GM18907 (cell line): ENCODE results near the gene PRDM7.
"Not testable (repeated sequence)": the region's sequence is repeated elsewhere in the genome, so short reads cannot be mapped to it uniquely, and the experiment has no call there.

Experiments used
- ATAC-seq: cut with Tn5 transposase; IDR thresholded peaks from one replicate; pipeline ENCODE4 v1.9.1; 2021; ENCODE audit warnings: mild to moderate bottlenecking, moderate library complexity; ENCODE audit not compliant: unreplicated experiment

The PRDM7 gene

DNA sequence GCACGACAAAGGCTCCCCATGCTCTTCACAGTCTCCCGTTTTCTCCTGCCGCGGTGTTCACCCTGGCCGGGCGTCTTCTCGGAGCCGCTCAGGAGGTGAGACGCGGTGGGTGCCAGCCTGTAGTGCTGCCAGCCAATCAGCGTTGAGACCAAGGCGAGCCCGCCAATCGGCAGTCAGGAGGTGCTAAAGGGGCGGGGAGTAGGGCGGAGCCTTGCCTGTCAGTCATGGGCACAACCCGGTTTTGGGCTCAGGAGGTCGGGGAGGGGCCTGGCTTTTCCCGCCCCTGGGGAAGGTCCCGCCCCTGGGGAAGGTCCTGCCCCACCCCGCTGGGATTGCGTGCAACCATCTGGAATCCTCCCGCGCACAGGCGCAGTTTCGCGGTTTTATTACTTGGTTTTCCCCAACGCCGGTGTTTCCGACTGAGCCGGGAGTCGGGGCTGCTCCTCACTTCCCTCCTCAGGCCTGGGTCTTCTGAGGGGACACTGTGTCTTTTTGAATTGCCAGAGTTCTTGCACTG lies at the start of gene PRDM7:
Gene PRDM7, minus strand, starts transcription at position 92 of the 517 bp plus-strand sequence. CDS start 1,421 bp downstream, outside the sequence.
- ATAC-seq: peak; percentile 95

DNA sequence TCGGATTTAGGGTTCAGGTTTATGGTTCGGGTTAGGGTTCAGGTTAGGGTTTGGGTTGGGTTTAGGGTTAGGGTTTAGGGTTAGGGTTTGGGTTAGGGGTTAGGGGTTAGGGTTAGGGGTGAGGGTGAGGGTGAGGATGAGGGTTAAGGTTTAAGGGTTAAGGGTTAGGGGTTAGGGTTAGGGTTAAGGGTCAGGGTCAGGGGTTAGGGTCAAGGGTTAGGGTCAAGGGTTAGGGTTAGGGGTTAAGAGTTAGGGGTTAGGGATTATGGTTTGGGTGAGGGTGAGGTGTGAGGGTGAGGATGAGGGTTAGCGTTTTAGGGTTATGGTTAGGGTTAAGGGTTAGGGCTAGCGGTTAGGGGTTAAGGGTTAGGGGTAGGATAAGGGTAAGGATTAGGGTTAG lies 44.7 kb upstream of the PRDM7 start:
- not testable (repeated sequence) for ATAC-seq

DNA sequence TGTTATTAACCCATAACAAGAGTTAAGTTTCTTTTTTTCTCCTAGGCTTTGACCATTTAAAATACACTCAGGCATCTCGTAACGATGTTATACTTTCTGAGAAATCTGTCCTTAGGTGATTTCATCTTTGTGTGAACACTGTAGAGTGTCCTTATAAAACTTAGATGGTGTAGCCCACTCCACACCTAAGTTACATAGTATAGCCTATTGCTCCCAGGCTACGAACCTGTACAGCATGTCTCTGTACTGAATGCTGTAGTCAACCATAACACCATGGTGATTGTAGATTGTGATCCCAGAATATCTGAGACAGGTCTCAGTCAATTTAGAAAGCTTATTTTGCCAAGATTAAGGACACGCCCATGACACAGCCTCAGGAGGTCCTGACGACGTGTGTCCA lies 30.5 kb upstream of the PRDM7 start:
- ATAC-seq: not testable (repeated sequence)

DNA sequence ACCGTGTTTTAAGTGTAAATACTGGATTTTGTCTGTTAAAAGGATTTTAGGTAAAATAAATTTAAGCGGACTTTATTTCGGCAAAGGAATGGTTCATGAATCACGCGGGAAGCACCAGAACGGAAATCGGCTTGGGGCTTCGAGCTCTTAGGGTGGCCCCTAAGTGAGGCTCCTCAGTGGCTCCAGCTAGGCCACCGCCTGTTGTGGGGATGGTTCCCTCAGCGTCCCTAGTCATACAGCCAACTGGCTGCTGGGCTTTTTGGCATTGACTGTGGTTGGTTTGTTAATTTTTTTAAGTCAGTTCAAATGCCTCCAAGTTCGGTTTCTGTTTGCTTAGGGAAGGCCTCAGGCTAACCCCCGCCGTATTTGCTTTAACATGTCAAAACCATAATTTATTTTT lies 29.9 kb upstream of the PRDM7 start:
- not testable (repeated sequence) for ATAC-seq

GRCh38 chr16:90106271-90106670 lies 29.1 kb upstream of the PRDM7 start:
- ATAC-seq: not testable (repeated sequence)

GRCh38 chr16:90104725-90105124 lies 27.6 kb upstream of the PRDM7 start:
- ATAC-seq: not testable (repeated sequence)

DNA sequence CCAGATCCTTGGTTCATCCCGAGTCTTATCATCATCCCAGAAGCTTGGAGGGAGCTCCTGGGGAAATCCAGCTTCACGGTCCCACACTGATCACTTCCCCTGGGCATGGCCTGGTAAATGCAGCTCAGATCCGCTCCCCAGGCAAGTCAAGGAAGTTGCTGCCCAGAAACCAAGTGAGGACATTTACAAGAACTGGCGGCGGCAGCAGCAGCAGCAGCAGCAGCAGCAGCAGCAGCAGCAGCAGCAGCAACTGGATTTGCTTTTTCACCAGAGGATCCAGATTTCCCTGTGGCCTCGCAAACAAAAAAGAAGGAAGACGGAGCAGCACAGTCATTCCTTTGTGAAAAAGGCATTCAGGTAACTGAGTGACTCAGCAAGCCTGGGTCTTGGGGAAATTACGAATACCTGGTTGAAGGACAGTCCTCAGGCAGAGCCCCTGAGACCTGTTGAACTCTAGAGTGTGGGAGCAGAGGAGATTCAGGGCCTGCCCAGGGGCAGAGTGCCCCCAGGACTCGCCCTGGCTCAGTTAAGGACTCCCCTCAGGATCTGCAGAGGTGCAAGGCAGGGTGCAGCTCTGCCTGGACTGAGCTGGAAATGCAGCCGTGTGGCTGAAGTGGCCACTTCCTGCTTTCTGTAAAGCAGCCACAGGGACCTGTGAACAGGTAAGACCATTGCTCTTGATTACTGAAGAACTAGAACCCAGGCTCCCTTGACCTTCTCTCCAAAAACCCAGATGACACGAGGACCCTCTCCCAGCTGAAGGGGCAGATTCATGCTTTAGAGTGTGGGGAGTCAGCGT lies 25.2 kb upstream of the PRDM7 start:
- ATAC-seq: not testable (repeated sequence)

DNA sequence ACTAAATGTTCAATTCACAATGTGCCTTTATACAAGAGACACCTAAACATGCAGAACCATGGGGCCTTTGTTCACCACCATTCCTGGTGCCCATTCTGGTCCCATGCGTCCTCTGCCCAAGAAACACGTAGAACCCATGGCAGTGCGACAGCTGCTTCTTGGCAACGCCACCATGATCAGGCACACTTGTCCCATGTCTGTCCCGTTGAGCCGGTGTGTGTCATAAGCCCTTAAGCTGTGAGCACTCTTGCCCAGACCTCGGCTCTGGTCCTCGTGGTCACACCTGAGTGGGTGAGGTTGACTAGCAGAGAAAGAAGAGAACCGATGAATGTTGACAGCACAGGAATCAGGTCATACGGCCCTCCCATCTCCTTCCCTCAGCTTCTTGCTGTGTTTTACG lies 24.2 kb upstream of the PRDM7 start:
- not testable (repeated sequence) for ATAC-seq

DNA sequence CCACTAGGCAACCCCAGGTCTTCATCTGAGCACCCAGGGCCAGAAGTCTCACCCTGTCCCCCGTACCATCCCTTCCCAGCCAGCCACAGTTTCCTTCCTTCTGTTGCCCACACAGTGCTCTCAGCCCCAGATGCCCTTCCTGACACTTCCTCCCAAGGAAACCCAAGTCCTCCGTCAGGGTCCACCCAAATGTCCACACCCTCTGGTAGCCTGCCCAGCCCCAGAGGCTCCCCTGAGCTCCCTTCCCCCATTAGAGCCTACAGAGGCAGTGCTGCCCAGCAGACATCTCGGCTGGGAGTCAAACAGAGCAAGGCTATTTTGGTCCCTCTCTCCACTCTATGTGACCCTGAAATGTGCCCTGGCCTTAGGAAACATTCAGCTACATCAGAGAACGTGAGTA lies 23.7 kb upstream of the PRDM7 start:
- not testable (repeated sequence) for ATAC-seq

DNA sequence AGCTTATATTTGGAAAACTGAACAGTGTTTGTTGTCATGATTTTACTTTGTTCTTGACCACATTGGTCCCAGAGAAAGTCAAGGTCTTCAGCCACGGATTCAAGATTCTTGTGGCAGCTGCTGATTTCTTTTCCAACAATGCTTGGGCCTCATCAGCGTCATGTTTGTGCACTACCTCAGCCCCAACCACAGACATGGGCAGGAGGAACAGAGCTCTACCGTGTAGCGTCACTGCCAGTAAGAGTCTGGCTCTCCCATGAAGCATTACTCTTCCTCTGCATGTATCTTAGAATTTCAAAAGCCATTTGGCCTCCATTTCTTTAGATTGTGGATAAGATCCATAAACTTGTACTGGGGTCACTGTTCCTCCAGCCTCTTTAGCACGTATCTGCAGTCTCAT lies 23.1 kb upstream of the PRDM7 start:
- not testable (repeated sequence) for ATAC-seq

- ATAC-seq: not testable (repeated sequence)
These were observed 21.8 kb upstream of the PRDM7 start for GRCh38 chr16:90098936-90099335.

- ATAC-seq: not testable (repeated sequence)
These were observed 20.0 kb upstream of the PRDM7 start for GRCh38 chr16:90097010-90097684.

DNA sequence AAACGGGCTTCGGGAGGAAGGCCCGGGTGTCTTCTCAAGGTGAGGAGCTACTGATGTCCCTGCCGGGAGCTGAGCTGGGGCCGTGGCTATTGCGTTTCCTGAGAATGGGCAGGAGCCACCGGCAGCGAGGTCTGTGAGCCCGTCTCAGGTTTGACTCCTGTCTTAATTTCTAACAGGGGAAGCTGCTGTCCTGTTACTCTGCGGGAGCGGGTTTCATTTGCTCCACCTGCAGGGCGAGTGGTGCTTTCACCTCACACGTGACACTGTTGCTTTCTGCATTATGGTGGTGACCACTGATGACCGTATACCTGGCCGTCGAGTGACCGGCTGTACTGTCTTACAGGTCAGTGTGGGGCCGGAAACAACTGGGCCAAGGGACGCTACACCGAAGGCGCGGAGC lies 17.7 kb upstream of the PRDM7 start:
- ATAC-seq: not testable (repeated sequence)

DNA sequence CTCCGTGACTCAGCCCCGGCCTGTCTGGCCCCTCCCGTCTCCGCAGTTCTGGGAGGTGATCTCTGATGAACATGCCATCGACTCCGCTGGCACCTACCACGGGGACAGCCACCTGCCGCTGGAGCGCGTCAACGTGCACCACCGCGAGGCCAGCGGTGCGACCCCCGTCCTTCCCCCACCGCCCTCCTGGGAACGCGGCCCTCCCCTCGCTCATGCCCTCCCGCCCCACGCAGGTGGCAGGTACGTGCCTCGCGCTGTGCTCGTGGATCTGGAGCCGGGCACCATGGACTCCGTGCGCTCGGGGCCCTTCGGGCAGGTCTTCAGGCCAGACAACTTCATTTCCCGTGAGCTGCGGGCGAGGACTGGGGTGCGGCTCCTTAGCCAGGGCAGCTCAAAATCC lies 17.2 kb upstream of the PRDM7 start:
- ATAC-seq: not testable (repeated sequence)

DNA sequence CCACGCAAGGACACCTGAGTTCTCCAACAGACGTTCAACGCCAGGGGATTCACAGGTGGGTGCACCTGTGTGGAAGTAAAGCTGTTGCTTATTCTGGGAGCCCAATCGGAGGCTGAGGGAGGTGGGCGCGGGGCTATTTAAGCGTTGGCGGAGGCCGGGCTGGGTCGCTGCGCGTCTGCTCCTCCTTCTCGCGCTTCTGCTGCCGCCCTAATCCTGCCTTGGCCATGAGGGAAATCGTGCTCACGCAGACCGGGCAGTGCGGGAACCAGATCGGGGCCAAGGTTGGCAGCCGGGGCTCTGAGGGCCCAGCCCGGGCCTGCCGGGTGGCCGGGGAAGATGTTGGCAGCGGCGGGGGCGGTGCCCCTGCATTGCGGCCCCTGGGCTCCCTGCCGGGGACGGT lies 16.7 kb upstream of the PRDM7 start:
- ATAC-seq: not testable (repeated sequence)

DNA sequence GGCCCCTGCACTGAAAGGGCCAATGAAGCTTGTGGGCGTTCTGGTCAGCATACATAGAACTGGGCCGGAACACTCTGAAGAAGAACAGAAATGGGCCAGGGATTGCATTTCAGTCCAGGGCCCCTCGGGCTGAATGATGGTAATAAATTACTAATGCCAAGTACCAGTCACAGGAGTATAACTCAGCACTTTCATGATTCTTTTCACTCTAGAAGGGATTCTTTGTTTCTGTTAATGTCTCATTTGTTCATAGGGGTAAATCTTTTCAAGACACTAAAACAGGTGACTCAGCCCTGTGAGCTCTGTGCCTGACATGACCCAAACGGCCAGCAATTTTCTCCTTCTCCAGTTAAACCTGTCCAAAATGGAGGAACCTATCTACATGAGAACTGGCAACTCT lies 15.7 kb upstream of the PRDM7 start:
- ATAC-seq: not testable (repeated sequence)

- no peak for ATAC-seq
These were observed 7.3 kb upstream of the PRDM7 start for GRCh38 chr16:90084215-90084950.

GRCh38 chr16:90083139-90083538 lies 6.0 kb upstream of the PRDM7 start:
- no peak for ATAC-seq

DNA sequence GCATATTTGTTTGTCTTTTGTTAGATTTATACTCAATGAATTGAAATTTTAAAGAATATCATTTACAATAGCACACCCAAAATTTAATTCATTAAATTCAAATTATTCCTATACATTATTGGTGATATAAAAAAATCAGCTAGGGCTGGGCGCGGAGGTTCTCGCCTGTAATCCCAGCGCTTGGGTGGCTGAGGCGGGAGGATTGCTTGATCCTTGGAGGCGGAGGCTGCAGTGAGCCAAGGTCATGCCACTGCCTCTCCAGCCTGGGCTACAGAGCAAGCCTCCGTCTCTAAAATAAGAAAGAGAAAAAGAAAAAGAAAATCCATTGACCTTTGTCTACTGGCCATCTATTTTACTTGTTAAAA lies 4.5 kb upstream of the PRDM7 start:
- ATAC-seq: no peak

DNA sequence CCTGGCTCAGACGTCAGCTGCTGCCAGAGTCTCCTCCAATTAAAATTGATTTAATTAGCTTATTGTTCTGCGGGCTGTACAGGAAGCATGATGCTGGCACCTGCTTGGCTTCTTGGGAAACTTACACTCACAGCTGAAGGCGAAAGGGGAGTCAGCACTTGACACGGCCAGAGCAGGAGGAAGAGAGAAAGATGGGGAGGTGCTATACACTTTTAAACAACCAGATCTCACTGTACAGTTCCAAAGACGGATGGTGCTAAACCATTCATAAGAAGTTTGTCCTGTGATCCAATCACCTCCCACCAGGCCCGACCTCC lies 1.4 kb upstream of the PRDM7 start:
- no peak for ATAC-seq

GRCh38 chr16:90077757-90078578 lies 837 bp upstream of the PRDM7 start:
- ATAC-seq: peak; percentile 57
